CD4-positive, alpha-beta T cell treated with Interleukin-4 for 4 hours (primary cell): Measurements from ENCODE around the gene CYB561.

Experiments
- DNase-seq: peaks from one replicate; pipeline ENCODE4 v3.0.0-alpha.2; 2020

The CYB561 gene

GRCh38 chr17:63447471-63448009 lies 1.4 kb upstream of the CYB561 start:
- DNase-seq: no peak

DNA sequence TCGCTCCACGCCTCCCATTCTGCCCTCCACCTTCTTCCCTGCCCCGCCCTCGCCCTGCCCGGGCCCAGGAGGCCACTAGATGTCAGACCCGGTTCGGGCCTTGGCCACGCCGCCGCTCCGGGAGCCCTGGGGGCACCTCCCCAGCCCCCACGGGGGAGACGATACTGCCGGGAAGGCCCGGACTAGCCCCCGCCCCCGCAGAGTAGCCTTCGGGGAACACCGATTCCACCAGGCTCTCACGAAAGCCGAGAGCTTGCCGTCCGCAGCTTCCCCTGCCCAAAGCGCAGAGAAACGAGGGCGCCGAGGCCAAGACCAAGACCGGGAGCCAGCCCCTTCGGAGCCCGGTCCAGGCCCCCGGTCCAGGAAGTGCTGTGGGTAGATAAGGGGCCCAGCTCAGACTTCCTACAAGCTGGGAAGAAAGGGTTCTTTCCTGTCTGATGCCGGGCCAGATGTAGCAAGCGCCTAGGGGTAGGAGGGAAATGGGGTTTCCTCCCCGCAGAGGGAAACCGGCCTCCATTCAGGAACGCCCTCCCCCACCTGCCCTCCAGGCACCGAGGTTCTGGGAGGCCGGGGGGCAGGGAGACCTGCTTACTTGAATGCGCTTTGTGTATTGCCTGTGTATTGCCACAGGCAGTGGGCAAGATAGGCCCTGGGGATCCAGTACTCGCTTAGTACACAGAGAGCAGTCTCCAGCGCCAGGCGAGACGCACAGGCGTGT lies 806 bp upstream of the CYB561 start:
- peak; percentile 36 for DNase-seq

DNA sequence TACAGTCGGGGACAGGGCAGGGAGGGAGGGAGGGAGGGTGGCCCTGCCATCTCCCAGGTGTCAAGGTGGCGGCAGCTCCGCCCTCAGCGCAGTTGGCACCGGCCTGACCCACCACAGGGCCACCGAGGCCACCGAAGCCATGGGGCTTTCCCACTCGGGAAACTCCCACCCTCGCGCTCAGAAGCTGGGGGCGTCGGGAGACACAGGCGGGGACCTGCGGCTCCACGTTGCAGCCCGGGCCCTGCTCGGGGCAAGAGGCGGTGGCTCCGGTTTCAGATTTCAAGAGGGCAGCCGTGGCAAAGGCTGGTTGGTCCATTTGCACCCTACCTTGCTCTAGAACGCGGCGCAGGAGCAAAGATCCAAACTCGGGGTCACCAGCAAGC lies 544 bp downstream of the CYB561 start:
- peak; percentile 78 for DNase-seq

GRCh38 chr17:63445065-63445464 lies 1.0 kb downstream of the CYB561 start:
- no peak for DNase-seq

DNA sequence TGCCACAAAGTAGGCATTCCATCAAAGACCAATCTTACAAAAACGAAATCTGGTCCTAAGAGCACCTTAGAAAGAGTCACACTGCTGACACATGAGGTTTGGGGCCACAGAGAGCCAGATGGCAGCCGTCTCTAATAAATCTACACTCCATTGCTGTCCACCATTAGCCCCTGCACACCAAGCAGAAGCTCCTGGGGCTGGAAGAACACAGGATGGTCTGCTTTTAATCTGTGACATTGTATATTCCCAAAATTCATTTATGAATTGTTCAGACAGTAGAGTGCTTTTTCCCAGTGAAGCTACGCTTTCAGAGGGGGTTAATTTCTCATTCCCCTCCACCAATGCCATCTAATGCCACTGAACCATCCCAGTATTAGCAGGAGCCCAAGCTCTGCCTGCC lies 1.6 kb downstream of the CYB561 start:
- DNase-seq: no peak

- DNase-seq: no peak
These were observed 3.1 kb downstream of the CYB561 start for GRCh38 chr17:63443053-63443452.

DNA sequence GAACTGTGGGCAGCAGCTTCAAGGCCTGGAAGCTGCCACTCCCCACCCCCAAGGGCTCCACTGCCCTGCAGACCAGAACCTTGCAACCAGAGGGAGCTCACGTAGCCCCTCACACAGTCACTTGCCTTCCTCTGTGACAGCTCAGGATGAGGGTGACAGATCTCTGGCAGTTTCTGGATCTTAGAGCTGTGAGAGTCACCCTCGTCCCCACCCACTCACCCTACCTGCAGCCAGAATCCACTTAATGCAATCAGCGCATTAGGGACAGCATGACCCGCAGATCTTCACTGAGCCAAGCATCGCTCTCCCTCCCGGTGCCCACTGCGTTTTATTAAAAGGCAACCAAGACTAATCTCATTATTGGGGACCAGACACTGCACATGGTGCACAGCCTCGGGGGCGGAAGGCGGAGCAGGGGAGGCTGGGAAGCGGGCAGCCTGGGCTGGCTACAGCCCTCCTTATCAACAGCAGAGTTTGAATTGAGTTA lies 3.5 kb downstream of the CYB561 start:
- DNase-seq: no peak

DNA sequence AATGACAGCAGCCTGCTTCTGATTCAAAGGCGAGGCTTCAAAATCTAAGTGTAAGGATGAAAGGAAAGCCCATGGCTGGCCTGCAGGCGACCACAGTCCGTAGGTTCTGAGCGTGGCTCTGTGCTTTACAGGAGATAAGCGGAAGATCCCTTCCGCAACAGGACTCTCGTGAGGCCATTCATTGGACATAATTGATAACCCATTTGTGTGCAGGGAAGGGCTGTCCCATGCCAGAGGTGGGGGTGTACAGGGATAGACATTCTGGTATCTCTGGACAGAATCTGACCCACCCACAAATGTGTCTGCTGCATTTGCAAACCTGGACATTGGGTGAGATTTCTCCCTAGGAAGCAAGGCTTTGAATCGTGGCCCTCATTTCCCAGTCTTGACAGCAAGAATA lies 4.0 kb downstream of the CYB561 start:
- DNase-seq: no peak

DNA sequence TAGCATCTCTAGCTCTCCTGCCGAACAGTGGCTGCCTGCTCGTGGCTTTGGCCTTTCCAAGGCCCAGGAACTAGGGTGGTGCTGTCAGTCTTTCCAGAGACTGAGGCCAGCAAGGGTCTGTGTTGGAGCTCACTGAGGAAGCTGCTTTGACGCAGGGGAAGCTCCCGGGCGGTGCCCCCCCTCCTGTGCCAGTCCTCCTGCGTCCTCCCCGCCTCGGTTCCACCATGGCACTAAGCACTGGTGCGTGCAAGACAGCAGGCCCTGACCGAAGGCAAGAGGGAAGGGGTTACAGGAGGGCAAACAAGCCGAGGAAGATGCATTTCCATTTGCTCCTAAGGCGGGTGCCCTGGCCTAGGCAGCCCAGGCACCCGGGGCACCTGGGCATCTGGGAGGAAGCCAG lies 4.5 kb downstream of the CYB561 start:
- DNase-seq: no peak

DNA sequence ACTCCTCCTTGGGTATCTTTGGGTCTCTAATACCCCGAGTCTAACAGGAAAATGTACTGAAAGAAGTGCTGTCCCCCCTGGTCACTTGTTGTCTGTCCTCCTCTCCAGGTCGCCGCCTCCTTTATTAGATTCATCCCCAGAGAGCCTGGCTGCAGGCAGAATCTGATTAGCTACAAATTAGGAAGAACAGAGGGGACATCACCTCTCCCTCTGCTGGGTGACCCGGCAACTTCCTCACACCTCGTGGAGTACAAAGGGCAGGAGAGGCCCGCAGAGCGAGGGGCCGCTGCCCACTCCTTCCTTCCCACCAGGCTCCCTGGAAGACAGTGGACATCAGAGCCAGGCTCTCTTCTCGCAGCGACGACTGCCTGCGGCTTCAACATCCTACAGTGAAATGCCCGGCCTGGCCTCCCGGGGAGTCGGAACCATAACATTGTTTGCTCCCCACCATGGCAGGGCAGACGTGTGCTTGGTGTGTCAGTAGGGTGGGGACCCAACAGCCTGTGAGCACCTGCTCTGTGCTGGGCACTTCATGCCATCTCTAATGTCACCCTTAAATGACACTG lies 5.3 kb downstream of the CYB561 start:
- DNase-seq: no peak

- DNase-seq: peak; percentile 46
These were observed 5.9 kb downstream of the CYB561 start for GRCh38 chr17:63440127-63440769.

- peak; percentile 65 for DNase-seq
These were observed 6.4 kb downstream of the CYB561 start for GRCh38 chr17:63439687-63440086.

- DNase-seq: no peak
These were observed 7.7 kb downstream of the CYB561 start for GRCh38 chr17:63438092-63439051.

DNA sequence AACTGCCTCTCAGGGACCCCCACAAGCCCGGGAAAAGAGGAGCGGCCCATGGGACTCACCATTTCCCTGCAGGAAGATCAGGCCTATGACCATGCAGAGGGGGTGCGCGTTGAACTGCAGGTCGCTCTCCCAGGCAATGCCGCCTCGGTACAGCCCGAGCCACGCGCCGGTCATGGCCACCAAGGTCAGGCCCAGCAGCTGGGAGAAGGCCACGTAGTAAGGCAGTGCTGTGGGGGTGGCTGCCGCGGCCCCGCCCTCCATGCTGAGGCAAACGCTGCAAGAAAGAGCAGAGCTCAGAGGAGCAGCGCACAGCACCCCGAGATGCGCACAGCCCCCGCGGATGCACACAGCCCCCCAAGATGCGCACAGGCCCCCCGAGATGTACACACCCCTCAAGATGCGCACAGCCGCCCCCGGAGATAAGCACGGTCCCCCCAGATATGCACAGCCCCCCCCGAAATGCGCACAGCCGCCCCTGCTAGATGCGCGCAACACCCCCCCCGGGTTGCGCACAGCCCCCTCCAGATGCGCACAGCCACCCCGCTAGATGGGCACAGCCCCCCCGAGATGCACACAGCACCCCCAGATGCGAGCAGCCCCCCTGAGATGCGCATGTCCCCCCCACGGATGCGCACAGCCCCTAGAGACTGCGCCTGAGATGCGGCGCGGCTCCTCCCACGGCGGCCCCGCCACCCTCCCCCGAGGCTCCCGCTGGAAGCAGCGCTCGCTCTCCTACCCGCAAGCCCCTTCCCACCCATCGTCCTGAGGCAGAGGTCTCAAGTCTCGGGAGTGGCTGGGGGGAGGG lies 8.6 kb downstream of the CYB561 start:
- no peak for DNase-seq

DNA sequence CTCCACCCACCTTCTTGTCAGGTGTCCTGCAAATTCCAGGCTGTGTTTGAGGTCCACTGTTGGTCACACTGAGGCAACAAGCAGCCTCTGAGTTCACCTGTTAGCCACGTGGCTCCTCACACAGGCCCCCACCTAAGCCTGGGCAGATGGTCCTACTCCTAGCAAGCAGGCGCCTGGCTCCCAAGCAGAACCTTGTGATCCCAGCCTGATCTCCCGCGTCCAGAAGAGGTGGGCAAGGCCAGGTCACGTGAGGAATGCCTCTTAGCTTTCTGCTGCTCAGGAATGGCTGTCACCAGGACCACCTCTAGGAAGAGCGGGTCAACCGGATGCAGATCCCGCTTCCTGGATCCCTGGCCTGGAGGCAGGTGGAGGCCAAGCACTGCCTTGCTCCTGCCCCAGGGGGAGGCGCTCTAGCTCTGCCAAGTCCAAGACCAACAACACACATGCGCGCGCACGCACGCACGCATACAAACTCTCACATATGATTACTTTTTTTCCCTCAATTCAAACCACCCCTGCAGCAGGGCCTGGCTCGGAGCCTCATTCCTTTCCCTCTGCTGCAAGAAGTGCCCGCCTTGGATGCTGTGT lies 9.5 kb downstream of the CYB561 start:
- no peak for DNase-seq

GRCh38 chr17:63435681-63436522 lies 10.2 kb downstream of the CYB561 start:
- no peak for DNase-seq

GRCh38 chr17:63434951-63435571 lies 11.0 kb downstream of the CYB561 start:
- peak; percentile 35 for DNase-seq

- DNase-seq: no peak
These were observed 12.1 kb downstream of the CYB561 start for GRCh38 chr17:63433746-63434591.
